ENCODE measurements around the gene ENO3.
"Not testable (repeated sequence)": the region's sequence is repeated elsewhere in the genome, so short reads cannot be mapped to it uniquely, and the experiment has no call there.

Gene ENO3

GRCh38 chr17:4950746-4951204, at the start of gene ENO3:
Gene ENO3 (plus strand): TSS chr17:4951119. CDS start chr17:4951830, 711 bp downstream.
- no peak for DNase-seq (ENCODE audit: low read depth)

GRCh38 chr17:4901648-4902344, 49.1 kb upstream of the ENO3 start:
- no peak for DNase-seq (ENCODE audit: low read depth)

GRCh38 chr17:4902540-4902939, 48.4 kb upstream of the ENO3 start:
- no peak for DNase-seq (ENCODE audit: low read depth)

GRCh38 chr17:4903051-4903818, 47.7 kb upstream of the ENO3 start, which contains the start of gene CHRNE:
Gene CHRNE (minus strand): TSS chr17:4903098. CDS start chr17:4903063, 35 bp downstream.
- DNase-seq (ENCODE audit: low read depth) = peak; percentile 45

- DNase-seq (ENCODE audit: low read depth) = not testable (repeated sequence)
Measured at GRCh38 chr17:4906642-4907041, 44.3 kb upstream of the ENO3 start.

- no peak for DNase-seq (ENCODE audit: low read depth)
Measured at GRCh38 chr17:4908301-4908700, 42.6 kb upstream of the ENO3 start.

- DNase-seq (ENCODE audit: low read depth) = peak; percentile 30
Measured at GRCh38 chr17:4908711-4909496, 42.0 kb upstream of the ENO3 start.

- DNase-seq (ENCODE audit: low read depth) = no peak
Measured at GRCh38 chr17:4913994-4914393, 36.9 kb upstream of the ENO3 start.

GRCh38 chr17:4914551-4914950, 36.4 kb upstream of the ENO3 start:
- not testable (repeated sequence) for DNase-seq (ENCODE audit: low read depth)

- DNase-seq (ENCODE audit: low read depth) = no peak
Measured at GRCh38 chr17:4919511-4920047, 31.3 kb upstream of the ENO3 start.

- DNase-seq (ENCODE audit: low read depth) = no peak
Measured at GRCh38 chr17:4920351-4921048, 30.4 kb upstream of the ENO3 start.

- no peak for DNase-seq (ENCODE audit: low read depth)
Measured at GRCh38 chr17:4921320-4921719, 29.6 kb upstream of the ENO3 start.

GRCh38 chr17:4926577-4927335, 24.2 kb upstream of the ENO3 start:
- not testable (repeated sequence) for DNase-seq (ENCODE audit: low read depth)

GRCh38 chr17:4928881-4929280, 22.0 kb upstream of the ENO3 start:
- DNase-seq (ENCODE audit: low read depth) = no peak

- no peak for DNase-seq (ENCODE audit: low read depth)
Measured at GRCh38 chr17:4931963-4932362, 19.0 kb upstream of the ENO3 start, which contains the start of gene GP1BA. Gene GP1BA (plus strand): TSS chr17:4932277. CDS start chr17:4932605, 328 bp downstream.

GRCh38 chr17:4932756-4933155, 18.2 kb upstream of the ENO3 start:
- no peak for DNase-seq (ENCODE audit: low read depth)

- no peak for DNase-seq (ENCODE audit: low read depth)
Measured at GRCh38 chr17:4933646-4934045, 17.3 kb upstream of the ENO3 start.

- no peak for DNase-seq (ENCODE audit: low read depth)
Measured at GRCh38 chr17:4934173-4934979, 16.5 kb upstream of the ENO3 start.

- DNase-seq (ENCODE audit: low read depth) = no peak
Measured at GRCh38 chr17:4935650-4936049, 15.3 kb upstream of the ENO3 start.

- no peak for DNase-seq (ENCODE audit: low read depth)
Measured at GRCh38 chr17:4936436-4936835, 14.5 kb upstream of the ENO3 start.
